Measurements from ENCODE around the gene KNTC1. TPM values are rescaled to one million over a fixed set of nuclear protein-coding genes. Genes with fewer than 3 reads are reported as not detected.

Gene KNTC1
- total and polyA plus RNA-seq, 8 donors, result 2.4 to 47.0 (median 14.1) TPM

DNA sequence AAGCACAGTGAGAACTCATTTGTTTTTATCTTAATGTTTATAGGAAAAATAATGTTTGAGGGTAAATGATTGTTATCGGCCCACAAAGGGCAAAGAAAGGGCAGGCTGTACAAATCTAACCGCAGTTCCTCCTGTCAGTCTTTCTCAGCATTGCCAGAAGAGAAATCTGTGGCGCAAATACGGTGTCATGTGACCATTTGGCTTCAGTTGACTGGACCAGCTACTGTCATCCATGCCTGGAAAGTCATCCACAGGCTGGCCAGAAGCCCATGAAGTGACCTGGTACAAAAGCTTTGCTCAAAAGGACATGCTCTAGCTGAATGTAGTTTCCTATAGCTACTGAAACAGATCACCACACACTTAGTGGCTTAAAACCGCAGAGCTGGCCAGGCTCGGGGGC lies 132.5 kb downstream of the KNTC1 start:
- peaks cover 0 to 5% (median 0%) of the 10 kb centered on the region in 4 donors for H3K4me1 ChIP-seq
- H3K4me3 ChIP-seq, result no peak overlapping the region
- DNase-seq, result peak in 1 of 2 donors; percentile 70
- TF ChIP-seq POLR2AphosphoS5 (IDR thresholded peaks at IDR 0.05), result no peak
- TF ChIP-seq, protein P1, sequence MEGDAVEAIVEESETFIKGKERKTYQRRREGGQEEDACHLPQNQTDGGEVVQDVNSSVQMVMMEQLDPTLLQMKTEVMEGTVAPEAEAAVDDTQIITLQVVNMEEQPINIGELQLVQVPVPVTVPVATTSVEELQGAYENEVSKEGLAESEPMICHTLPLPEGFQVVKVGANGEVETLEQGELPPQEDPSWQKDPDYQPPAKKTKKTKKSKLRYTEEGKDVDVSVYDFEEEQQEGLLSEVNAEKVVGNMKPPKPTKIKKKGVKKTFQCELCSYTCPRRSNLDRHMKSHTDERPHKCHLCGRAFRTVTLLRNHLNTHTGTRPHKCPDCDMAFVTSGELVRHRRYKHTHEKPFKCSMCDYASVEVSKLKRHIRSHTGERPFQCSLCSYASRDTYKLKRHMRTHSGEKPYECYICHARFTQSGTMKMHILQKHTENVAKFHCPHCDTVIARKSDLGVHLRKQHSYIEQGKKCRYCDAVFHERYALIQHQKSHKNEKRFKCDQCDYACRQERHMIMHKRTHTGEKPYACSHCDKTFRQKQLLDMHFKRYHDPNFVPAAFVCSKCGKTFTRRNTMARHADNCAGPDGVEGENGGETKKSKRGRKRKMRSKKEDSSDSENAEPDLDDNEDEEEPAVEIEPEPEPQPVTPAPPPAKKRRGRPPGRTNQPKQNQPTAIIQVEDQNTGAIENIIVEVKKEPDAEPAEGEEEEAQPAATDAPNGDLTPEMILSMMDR (IDR thresholded peaks at IDR 0.05), result no peak
- no peak for TF ChIP-seq EP300 (IDR thresholded peaks at IDR 0.05)
- no peak for TF ChIP-seq POLR2A (IDR thresholded peaks at IDR 0.05)
- no peaks in the 10 kb centered on the region for H3K9me3 ChIP-seq
- 41 to 73% (median 59%) methylated on average over 6 of the region's 6 CpGs for WGBS, 5 donors
- H3K36me3 ChIP-seq, result no peaks in the 10 kb centered on the region
- intact Hi-C loops (cut with DNase I; ENCODE audit: low total_unique reads), result no loop called here
- H3K27me3 ChIP-seq, result no peaks in the 10 kb centered on the region
- no peak overlapping the region for H3K27ac ChIP-seq

DNA sequence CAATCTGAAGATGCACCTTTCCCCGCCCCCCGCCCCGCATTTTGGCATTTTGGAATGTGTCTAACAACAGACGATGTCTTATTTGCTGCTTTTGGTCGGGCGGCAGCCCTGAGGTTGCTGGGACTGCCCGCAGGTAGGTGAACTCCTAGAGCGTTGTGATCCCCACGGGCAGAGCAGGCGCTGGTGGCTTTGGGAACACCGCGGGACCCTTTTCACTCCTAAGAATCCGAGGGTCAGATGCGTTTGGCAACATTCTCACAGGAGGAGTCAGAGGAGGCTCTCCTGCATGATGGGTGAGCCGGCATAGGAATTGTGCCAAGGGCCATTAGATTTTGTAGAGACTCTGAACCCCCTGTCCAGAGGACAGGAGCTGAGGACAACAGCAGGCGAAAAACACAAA lies 134.2 kb downstream of the KNTC1 start:
- Histone ChIP-seq H3K9me3 (no peaks in the 10 kb centered on the region), H3K4me1 (peaks cover 0 to 5% (median 0%) of the 10 kb centered on the region in 4 donors), H3K27ac (no peak overlapping the region), H3K4me3 (no peak overlapping the region), H3K36me3 (no peaks in the 10 kb centered on the region), H3K27me3 (no peaks in the 10 kb centered on the region)
- no peak for DNase-seq
- TF ChIP-seq, protein P1 (IDR thresholded peaks at IDR 0.05), result no peak
- no peak for TF ChIP-seq EP300 (IDR thresholded peaks at IDR 0.05)
- TF ChIP-seq POLR2AphosphoS5 (IDR thresholded peaks at IDR 0.05), result no peak
- TF ChIP-seq POLR2A (IDR thresholded peaks at IDR 0.05), result no peak
- intact Hi-C loops (cut with DNase I; ENCODE audit: low total_unique reads), result no loop called here
- 77 to 88% (median 81%) methylated on average over 16 of the region's 16 CpGs for WGBS, 5 donors

DNA sequence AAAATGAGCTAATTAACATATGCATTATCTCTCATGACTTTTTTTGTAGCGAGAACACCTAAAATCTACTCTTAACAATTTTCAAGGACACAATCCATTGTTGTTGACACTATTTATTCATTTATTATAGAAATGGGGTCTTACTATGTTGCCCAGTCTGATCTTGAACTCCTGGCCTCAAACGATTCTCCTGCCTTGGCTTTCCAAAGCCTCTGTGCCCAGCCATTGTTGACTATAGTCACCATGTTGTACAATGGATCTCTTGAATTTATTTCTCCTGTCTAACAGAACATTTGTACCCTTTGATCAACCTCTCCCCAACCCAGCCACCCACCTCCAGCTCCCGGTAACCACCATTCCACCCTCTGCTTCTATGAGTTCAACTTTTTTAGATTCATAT lies 134.9 kb downstream of the KNTC1 start:
- no peak for DNase-seq
- Histone ChIP-seq H3K9me3 (no peaks in the 10 kb centered on the region), H3K27ac (no peak overlapping the region), H3K36me3 (no peaks in the 10 kb centered on the region), H3K4me3 (no peak overlapping the region), H3K27me3 (no peaks in the 10 kb centered on the region), H3K4me1 (peaks cover 0 to 5% (median 0%) of the 10 kb centered on the region in 4 donors)
- TF ChIP-seq POLR2AphosphoS5 (IDR thresholded peaks at IDR 0.05), result no peak
- no peak for TF ChIP-seq EP300 (IDR thresholded peaks at IDR 0.05)
- WGBS, 5 donors, result 88 to 95% (median 94%) methylated on average over 3 of the region's 3 CpGs
- intact Hi-C loops (cut with DNase I; ENCODE audit: low total_unique reads), result no loop called here

DNA sequence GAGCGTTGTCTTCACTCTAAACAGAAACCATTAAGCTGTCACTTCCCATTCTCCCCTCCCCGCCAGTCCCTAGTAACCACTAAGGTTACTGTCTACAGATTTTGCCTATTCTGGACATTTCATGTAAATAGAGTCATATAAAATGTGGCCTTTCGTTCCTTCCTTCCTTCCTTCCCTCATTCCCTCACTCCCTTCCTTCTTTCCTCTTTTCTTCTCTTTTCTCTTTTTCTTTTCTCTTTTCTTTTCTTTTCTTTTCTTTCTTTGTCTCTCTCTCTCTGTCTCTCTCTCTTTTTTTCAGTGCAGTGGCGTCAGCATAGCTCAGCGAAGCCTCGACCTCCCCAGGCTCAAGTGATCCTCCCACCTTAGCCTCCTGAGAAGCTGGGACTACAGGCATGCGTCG lies 138.3 kb downstream of the KNTC1 start:
- Histone ChIP-seq H3K4me1 (peaks cover 0 to 5% (median 0%) of the 10 kb centered on the region in 4 donors), H3K9me3 (no peaks in the 10 kb centered on the region), H3K27ac (no peak overlapping the region), H3K4me3 (no peak overlapping the region), H3K36me3 (no peaks in the 10 kb centered on the region), H3K27me3 (no peaks in the 10 kb centered on the region)
- no peak for DNase-seq
- no peak for TF ChIP-seq POLR2A (IDR thresholded peaks at IDR 0.05)
- no peak for TF ChIP-seq POLR2AphosphoS5 (IDR thresholded peaks at IDR 0.05)
- TF ChIP-seq EP300 (IDR thresholded peaks at IDR 0.05), result no peak
- TF ChIP-seq, protein P1 (IDR thresholded peaks at IDR 0.05), result no peak
- WGBS, 5 donors, result 85 to 89% (median 87%) methylated on average over 8 of the region's 8 CpGs
- intact Hi-C loops (cut with DNase I; ENCODE audit: low total_unique reads), result no loop called here

DNA sequence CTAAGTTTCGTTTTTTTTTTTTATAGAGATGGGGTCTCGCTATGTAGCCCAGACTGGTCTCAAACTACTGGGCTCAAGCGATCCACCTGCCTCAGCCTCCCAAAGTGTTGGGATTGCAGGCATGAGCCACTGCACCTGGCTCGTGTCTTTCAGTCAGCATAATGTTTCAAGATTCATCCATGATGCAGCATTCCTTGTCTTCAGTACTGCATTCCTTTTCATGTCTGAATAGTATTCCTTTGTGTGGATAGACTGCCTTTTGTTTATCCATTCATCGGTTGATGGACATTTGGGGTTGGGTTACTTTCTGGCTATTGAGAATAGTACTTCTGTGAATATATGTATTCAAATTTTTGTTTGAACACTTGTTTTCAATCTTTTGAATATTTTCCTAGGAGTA lies 138.7 kb downstream of the KNTC1 start:
- no peaks in the 10 kb centered on the region for H3K36me3 ChIP-seq
- TF ChIP-seq POLR2A (IDR thresholded peaks at IDR 0.05) (no peak), POLR2AphosphoS5 (IDR thresholded peaks at IDR 0.05) (no peak), EP300 (IDR thresholded peaks at IDR 0.05) (no peak)
- TF ChIP-seq, protein P1 (IDR thresholded peaks at IDR 0.05), result no peak
- peaks cover 0 to 5% (median 0%) of the 10 kb centered on the region in 4 donors for H3K4me1 ChIP-seq
- no peaks in the 10 kb centered on the region for H3K9me3 ChIP-seq
- intact Hi-C loops (cut with DNase I; ENCODE audit: low total_unique reads), result no loop called here
- H3K27ac ChIP-seq, result no peak overlapping the region
- WGBS, 5 donors, result 92 to 97% (median 94%) methylated on average over 5 of the region's 5 CpGs
- H3K4me3 ChIP-seq, result no peak overlapping the region
- no peaks in the 10 kb centered on the region for H3K27me3 ChIP-seq
- DNase-seq, result no peak

Measured in stomach (tissue), 9 donors.